CD4-positive, alpha-beta T cell treated with Interleukin-21 for 1 hour (primary cell): ENCODE data around the gene NTRK1.
A peak's percentile ranks its signal among the peaks of the same experiment; 100 is the strongest.

Source experiments
- DNase-seq: peaks from one replicate; pipeline ENCODE4 v3.0.0-alpha.2; 2020

The NTRK1 gene

GRCh38 chr1:156839426-156840109, 21.1 kb upstream of the NTRK1 start:
- DNase-seq: no peak

- DNase-seq: no peak
These were observed 20.3 kb upstream of the NTRK1 start for GRCh38 chr1:156840186-156840897.

- DNase-seq: no peak
These were observed 19.8 kb upstream of the NTRK1 start for GRCh38 chr1:156840898-156841279.

- DNase-seq: no peak
These were observed 19.3 kb upstream of the NTRK1 start for GRCh38 chr1:156841295-156841855.

DNA sequence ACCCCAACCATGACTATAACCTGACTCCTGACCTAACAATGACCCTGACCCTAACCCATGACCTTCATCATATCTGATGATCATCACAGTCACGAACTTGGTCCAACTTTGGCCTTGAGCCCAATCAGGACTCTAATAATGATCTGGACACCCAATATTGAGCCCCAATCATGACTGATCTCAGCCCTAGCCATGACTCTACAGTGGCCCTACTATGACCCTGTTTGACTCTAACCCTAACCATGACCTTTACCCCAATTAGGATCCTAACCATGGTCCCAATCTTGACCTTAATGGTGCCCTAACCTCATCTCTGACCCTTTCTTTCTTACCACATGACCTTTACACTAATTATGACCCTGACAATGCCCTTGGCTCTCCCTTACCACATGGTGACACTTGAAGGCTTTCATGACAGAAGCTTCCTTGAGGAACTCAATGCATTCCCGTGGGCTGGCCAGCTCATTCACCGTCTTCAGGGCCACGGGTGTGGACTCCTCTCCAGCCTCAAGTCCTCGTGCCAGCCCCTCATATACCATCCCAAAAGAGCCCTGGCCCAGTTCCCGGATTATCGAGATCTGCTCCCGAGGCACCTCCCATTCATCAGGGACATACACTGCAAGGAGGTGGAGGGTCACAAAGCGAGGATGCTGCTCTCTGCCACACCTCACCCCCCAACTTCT, 17.9 kb upstream of the NTRK1 start:
- DNase-seq: no peak

GRCh38 chr1:156844102-156844501, 16.6 kb upstream of the NTRK1 start:
- DNase-seq: no peak

DNA sequence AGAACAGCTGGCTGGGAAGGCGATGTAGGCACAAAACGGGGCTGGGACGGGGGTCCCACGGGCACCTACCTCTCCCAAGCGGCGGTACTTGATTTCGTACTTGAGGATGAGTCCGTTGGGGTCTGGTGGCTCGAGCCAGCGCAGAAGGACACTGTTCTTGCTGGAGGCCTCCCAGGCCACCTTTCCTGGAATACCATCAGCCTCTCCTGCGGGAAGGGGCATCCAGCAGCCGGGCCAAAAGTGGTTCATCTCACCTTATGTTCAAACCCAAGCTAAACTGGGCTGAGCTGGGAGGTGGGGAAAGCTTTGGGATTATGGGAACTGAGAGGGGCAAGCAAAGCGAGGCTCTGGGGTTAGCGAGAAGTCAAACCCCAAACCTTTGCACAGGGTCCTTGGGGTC, 16.0 kb upstream of the NTRK1 start:
- DNase-seq: no peak

GRCh38 chr1:156845055-156845952, 15.4 kb upstream of the NTRK1 start:
- DNase-seq: peak; percentile 38

GRCh38 chr1:156845953-156846545, 14.6 kb upstream of the NTRK1 start:
- DNase-seq: no peak

DNA sequence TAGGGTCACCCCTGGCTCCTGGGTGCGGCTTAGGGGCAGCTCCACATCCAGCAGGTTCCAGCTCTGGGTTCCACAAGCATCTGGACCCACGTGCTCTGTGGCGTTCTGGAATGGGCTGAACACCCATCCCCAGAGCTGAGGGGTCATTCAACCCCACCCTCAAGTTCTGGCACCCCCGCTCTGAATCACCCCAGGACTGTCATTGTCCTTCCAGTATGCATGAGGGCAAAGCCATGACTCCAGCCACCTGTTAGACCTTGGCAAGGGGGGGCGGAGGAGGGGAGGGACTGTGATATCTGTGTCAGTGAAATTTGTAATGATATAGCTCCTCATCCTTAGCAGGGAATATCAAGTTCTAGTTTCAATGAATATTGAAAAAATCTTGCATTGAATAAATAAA, 14.0 kb upstream of the NTRK1 start:
- no peak for DNase-seq

DNA sequence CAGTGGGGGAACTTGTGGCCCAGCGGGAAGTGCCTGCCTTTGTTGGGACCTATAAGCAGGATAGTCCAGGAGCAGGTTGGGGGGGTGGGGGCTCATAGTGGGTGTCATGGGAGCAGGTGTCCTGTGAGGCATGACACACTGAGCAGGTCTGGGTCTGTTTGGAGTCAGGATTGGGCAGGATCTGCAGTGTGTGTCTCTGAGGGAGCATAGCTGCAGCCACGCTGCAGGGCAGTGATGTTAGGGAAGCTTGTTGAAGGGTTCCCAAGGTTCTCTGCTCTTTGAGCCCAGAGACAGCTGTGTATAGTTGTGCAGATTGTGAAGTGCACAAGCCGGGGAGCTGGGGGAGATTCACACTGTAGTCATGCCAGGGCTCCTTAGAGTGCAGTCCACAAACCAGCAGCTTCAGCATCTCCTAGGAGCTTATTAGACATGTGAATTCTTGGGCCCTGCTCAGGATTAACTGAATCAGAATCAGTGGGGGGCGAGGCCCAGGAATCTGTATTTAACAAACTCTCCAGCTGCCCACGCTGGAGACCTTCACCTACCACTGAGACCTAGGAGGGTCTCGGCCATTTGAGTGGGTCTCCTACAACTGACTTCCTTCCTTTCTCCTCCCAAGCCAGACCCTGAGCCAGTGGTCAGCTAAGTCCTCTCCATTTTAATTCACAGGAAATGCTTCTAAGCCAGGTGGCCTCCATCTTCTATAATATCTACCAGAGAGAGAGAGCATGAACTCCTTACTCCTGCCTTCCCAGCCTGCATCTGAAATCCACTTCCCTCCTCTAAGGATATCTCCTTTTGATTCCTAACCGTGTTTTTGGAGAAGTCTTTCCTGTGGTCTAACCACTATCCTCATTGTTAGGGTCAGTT, 12.8 kb upstream of the NTRK1 start:
- no peak for DNase-seq

DNA sequence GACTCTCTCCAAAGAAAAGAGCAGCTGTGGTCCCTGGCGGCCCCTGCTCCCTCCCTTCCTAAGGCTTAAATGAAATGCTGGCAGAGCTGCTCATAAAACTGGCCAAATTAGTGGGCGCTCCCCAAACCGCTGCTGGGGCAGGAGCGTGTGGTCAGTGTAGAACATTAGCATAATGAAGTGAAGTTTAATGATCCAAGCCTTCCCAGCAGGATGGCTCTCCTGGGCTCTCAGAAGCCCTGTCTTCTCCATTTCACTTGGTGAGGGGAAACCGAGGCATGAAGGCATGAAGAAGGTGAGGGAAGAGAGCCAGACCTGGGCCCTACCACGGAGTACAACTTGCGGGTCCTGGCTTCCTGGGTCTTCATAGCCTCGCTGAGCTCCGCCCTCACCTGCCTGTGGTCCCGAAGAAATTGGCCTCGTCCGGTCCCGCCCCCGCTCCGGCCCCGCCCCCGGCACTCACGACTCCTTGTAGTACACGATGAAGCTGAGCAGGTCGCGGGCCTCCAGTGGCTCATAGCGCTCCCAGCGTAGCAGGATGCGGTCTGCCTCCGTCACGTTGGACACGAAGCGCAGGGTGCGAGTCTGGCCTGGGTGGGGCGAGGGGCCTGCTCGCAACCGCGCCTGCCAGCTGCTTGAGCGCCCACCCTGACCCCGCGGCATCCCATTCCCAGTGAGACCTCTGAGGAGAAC, 12.1 kb upstream of the NTRK1 start:
- DNase-seq: peak; percentile 83

DNA sequence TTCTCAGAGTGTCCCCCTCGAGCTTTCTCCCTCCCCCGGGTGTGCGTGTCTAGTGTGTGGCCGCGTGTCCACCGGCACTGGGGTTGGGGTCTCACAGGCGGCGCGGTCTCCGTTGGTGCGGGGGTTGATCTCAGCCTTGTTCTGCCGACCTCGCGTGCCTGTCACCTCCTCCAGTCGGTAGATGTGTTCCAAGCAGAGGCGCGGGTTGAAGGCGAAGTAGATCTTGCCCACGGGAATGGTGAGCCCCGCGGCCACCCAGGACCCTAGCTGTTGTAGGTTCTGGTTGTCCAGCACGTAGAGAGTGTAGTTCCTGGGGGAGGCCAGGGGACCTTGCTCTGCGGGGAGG, 11.5 kb upstream of the NTRK1 start:
- DNase-seq: no peak

- DNase-seq: no peak
These were observed 8.8 kb upstream of the NTRK1 start for GRCh38 chr1:156851779-156852417.

DNA sequence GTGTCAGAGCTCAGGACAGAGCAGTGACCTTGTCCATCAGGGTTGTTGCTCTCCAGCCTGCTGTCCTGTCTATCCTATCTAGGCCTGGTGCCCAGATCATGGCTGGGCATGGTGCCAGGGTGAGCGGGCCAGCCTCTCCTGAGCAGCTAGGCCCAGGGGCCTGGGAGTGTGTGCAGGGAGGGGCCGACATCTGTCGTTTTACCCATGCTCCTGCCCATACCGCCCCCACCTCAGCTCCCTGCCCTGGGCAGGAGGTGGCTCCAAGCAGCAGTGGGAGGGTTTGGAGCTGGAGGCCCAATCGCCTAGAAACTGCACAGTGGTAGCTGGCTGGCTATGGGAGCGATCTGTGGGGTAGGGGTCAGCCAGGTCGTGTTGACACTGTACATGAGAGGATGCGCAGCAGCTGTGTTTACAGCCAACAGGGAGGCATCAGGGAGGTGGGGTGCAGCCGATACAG, 8.2 kb upstream of the NTRK1 start:
- DNase-seq: no peak

DNA sequence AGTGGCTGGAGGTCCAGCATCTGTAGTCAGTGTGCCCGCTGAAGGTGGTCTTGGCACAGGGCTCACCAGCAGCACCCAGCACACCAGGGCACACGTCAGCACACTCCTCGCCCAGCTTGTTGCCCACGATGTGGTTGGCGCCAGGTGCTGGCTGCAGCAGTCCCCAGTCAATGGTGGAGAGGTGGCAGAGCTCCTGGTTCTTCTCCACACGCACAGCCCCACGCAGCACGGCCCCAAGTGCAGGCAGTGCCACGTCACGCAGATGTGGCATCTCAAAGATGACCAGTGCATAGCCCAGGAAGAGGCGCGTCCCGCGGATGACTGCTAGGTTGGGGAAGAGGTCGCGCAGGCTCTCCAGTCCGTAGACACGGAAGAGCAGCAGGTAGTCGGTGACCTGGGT, 6.9 kb upstream of the NTRK1 start:
- DNase-seq: no peak

DNA sequence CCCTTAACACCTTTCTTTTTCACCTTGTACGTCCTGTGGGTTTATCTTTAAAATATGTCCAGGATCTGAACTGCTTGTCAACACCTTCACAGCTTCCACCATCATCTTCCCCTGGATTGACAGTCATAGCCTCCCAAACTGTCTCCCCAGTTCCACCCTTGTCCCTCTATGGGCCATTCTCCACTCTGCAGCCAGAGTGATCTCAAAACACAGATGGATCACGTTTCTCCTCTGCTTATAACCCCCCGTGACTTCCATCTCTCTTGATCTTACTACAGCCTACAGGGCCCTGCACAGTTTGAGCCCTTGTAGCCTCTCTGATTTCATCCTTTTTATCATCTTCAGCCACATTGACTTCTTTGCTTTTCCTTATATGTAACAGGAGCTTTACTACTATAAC, 6.0 kb upstream of the NTRK1 start:
- no peak for DNase-seq

DNA sequence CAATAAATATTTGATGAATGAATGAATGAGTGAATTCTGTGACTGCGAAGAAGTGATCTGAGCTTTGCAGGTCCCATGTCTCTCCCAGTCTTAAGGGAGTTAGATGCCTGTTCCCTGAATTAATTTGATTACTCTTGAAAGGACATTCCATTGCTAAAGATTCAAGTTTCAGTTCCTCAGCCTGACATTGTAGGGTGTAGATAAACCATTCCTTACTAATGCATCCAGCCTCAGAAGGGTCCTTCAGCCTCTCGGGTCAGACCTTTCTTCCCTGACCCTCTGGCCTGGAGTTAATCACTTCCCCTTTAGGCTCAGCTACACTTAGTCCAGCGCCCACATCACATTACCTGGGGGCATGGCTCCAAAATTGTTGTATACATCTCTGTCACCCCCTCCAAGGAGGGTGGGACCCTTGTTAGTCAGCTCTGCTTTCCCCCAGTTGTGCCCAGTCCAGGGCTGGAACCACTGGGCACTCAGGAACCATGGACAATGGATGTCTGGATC, 4.3 kb upstream of the NTRK1 start:
- no peak for DNase-seq

- DNase-seq: no peak
These were observed 3.1 kb upstream of the NTRK1 start for GRCh38 chr1:156857532-156857931.

GRCh38 chr1:156858555-156858956, 2.1 kb upstream of the NTRK1 start:
- DNase-seq: no peak
